VCaP (cell line): Measurements from ENCODE around the gene CDIPT.
"Not testable (repeated sequence)": the region's sequence is repeated elsewhere in the genome, so short reads cannot be mapped to it uniquely, and the experiment has no call there.

ENCODE experiments used
- H3K27ac ChIP-seq: fragments of 450-650 bp; 2 replicates; pipeline ENCODE4 v1.5.1; 2017
- CTCF ChIP-seq: fragments of 450-650 bp; conservative IDR thresholded peaks from 2 replicates; pipeline ENCODE4 v1.5.1; 2017; ENCODE audit warnings: mild to moderate bottlenecking, moderate library complexity

The CDIPT gene

DNA sequence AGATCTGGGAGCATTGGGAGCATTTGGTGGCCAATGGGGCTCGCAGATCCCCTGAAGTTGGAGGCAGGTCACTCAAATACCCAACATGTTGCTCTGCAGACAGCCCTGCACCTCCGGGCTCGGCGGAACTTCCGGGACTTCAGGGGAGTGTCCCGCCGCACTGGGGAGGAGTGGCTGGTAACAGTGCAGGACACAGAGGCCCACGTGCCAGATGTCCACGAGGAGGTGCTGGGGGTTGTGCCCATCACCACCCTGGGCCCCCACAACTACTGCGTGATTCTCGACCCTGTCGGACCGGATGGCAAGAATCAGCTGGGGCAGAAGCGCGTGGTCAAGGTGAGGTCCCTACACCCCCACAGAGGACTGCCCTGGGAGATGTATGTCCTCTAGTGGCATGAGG, 26.4 kb downstream of the CDIPT start:
- H3K27ac ChIP-seq, result no peak overlapping the region
- TF ChIP-seq CTCF, result no peak

DNA sequence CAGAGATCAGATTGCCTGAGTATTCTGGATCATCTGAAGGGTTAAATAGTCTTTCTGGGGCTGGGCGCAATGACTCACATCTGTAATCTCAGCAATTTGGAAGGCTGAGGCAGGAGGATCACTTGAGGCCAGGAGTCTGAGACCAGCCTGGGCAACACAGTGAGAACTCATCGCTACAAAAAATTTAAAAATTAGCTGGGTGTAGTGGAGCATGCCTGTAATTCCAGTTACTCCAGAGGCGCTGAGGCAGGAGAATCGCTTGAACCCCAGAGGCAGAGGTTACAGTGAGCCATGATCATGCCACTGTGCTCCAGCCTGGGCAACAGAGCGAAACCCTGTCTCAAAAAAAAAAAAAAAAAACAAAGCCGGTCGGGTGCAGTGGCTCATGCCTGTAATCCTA, 27.1 kb downstream of the CDIPT start:
- no peak overlapping the region for H3K27ac ChIP-seq
- TF ChIP-seq CTCF, result no peak

DNA sequence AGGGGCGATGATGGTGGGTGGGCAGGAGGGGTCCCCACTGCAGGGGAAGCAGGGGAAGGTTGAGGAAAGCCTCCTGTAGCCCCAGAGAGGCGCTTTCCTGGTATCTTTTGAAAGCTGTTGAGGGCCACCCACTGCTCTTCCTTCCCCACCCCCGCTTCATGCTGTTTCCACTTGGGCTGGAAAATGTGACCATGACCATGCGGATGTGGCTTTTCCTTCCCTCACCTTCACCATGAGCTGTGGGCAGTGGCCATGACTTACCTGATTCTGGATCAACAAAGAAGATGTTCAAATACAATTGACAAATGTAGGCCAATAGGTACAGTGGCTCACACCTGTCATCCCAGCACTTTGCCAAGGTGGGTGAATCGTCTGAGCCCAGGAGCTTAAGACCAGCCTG, 28.9 kb downstream of the CDIPT start:
- H3K27ac ChIP-seq, result no peak overlapping the region
- no peak for TF ChIP-seq CTCF

- not testable (repeated sequence) for H3K27ac ChIP-seq
Measured at GRCh38 chr16:29833219-29833618, 29.8 kb downstream of the CDIPT start.

DNA sequence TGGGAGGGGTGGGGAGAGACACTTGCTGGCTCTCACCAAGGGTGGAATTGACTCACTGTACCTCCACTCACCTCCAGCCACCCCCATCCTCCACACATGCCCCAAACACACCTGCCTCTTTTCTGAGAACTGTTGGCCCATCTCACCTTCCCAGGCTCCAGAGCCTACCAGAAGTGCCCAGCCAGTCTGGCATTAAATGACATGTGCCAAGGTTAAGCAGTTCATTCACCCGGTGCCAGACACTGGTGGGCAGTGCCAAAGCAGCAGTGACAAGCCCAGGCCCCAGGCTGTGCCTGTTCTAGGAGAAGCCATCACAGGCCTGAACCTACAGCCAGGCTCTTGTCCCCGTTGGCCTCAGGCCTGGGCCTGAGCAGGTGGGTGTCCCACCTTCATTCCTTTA, 31.5 kb downstream of the CDIPT start:
- no peak for TF ChIP-seq CTCF
- H3K27ac ChIP-seq, result no peak overlapping the region

DNA sequence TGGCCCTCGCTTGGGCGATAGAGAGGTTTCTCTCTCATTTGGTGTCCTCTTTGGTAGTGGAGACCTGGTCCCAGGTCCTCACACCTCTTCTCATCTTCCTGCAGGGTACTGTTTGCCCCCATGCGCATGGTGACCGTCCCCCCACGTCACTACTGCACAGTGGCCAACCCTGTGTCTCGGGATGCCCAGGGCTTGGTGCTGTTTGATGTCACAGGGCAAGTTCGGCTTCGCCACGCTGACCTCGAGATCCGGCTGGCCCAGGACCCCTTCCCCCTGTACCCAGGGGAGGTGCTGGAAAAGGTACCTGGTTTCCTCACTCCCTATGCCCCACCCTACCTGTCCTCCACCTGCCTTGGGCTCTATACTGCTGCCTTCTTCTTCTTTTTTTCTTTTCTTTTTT, 32.3 kb downstream of the CDIPT start:
- no peak for TF ChIP-seq CTCF
- no peak overlapping the region for H3K27ac ChIP-seq

DNA sequence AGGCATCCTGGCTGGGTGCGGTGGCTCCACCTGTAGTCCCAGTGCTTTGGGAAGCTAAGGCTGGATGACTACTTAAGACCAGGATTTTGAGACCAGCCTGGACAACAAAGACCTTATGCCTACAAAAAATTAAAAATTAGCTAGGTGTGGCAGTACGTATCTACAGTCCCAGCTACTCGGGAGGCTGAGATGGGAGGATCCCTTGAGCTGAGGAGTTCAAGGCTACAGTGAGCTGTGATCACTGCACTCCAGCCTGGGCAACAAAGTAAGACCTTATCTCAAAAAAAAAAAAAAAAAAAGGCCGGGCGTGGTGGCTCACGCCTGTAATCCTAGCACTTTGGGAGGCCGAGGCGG, 36.7 kb downstream of the CDIPT start:
- no peak for TF ChIP-seq CTCF

GRCh38 chr16:29825145-29826044, 37.6 kb downstream of the CDIPT start:
- TF ChIP-seq CTCF, result no peak
- no peak overlapping the region for H3K27ac ChIP-seq

More for the DNA sequence above, 36.7 kb downstream of the CDIPT start:
- no peak overlapping the region for H3K27ac ChIP-seq
